T47D (cell line): ENCODE data around the gene HES6.
A peak's percentile ranks its signal among the peaks of the same experiment; 100 is the strongest.

ENCODE experiments used
- DNase-seq, 2 experiments: peaks; one replicate each; pipeline versions ENCODE4 v3.0.0 to v3.0.0-alpha.2; 2011 to 2012; ENCODE audit warnings: low read depth in 1 of 2, low spot score in 1 of 2
- JUND ChIP-seq: IDR thresholded peaks from 2 replicates; pipeline ENCODE4 v1.6.1; 2012; ENCODE audit warnings: low read depth
- in situ Hi-C: cut with HindIII; loops from 2 replicates; pipeline ENCODE4 v1.10.0; 2016; ENCODE audit warnings: low sequenced_read_pairs, low pct_unique_long_range_greater_than_20kb

HES6 gene

GRCh38 chr2:238231251-238231793 is 8.5 kb downstream of the HES6 start:
- DNase-seq = no peak
- TF ChIP-seq JUND = no peak

GRCh38 chr2:238230699-238231098 is 9.1 kb downstream of the HES6 start:
- TF ChIP-seq JUND = no peak
- DNase-seq = no peak
- in situ Hi-C loops = no loop called here

More at GRCh38 chr2:238231251-238231793, 8.5 kb downstream of the HES6 start:
- in situ Hi-C loops = no loop called here

- no peak for TF ChIP-seq JUND
- in situ Hi-C loops = no loop called here
- DNase-seq = peak; percentile 57 to 67
Observed at GRCh38 chr2:238228700-238229099, 11.1 kb downstream of the HES6 start.

- TF ChIP-seq JUND = no peak
- in situ Hi-C loops = no loop called here
- DNase-seq = no peak
Observed at GRCh38 chr2:238227587-238228032, 12.2 kb downstream of the HES6 start.

GRCh38 chr2:238226698-238227586 is 12.9 kb downstream of the HES6 start:
- in situ Hi-C loops = no loop called here
- TF ChIP-seq JUND = no peak
- no peak for DNase-seq

- in situ Hi-C loops = no loop called here
- no peak for DNase-seq
- no peak for TF ChIP-seq JUND
Observed at GRCh38 chr2:238225911-238226697, 13.7 kb downstream of the HES6 start.

GRCh38 chr2:238225121-238225520 is 14.7 kb downstream of the HES6 start:
- in situ Hi-C loops = no loop called here
- TF ChIP-seq JUND = no peak
- DNase-seq = no peak

- no peak for TF ChIP-seq JUND
- DNase-seq = no peak
- in situ Hi-C loops = no loop called here
Observed at GRCh38 chr2:238224356-238225035, 15.3 kb downstream of the HES6 start.

- TF ChIP-seq JUND = no peak
- no peak for DNase-seq
- in situ Hi-C loops = no loop called here
Observed at GRCh38 chr2:238220892-238221521, 18.8 kb downstream of the HES6 start.

GRCh38 chr2:238220274-238220891 is 19.5 kb downstream of the HES6 start:
- no peak for DNase-seq
- no peak for TF ChIP-seq JUND
- in situ Hi-C loops = no loop called here

- no peak for TF ChIP-seq JUND
- in situ Hi-C loops = no loop called here
- no peak for DNase-seq
Observed at GRCh38 chr2:238216651-238217184, 23.1 kb downstream of the HES6 start.

GRCh38 chr2:238207006-238207405 is 32.8 kb downstream of the HES6 start:
- in situ Hi-C loops = no loop called here
- DNase-seq = no peak
- TF ChIP-seq JUND = no peak
